PFSK-1 (cell line): ENCODE measurements around the gene OAT.

Source experiments
- FOXP2 ChIP-seq: optimal IDR thresholded peaks from 2 replicates; pipeline ENCODE3; 2011; ENCODE audit warnings: borderline replicate concordance, control low read depth, inconsistent platforms; ENCODE audit not compliant: insufficient read depth; ENCODE audit errors: extremely low read length, extremely low read depth
- POLR2AphosphoS5 ChIP-seq: IDR thresholded peaks from 2 replicates; pipeline ENCODE4 v1.6.1; 2012; ENCODE audit warnings: low read depth, mild to moderate bottlenecking, control low read depth, low read length, moderate library complexity
- SIN3A ChIP-seq: IDR thresholded peaks from 2 replicates; pipeline ENCODE4 v1.6.1; 2012; ENCODE audit warnings: mild to moderate bottlenecking, low read length, moderate library complexity, borderline replicate concordance; ENCODE audit not compliant: insufficient read depth
- TAF1 ChIP-seq: IDR thresholded peaks from 2 replicates; pipeline ENCODE4 v1.6.1; 2012; ENCODE audit warnings: low read length, control low read depth, borderline replicate concordance; ENCODE audit not compliant: insufficient read depth
- TF ChIP-seq, protein P1 (sequence below), 2 experiments: IDR thresholded peaks; 2 replicates each; pipeline versions ENCODE4 v1.6.1 to v1.8.0; 2011 to 2012; ENCODE audit warnings: low read depth in 2 of 2, low read length in 2 of 2, control low read depth in 1 of 2, inconsistent platforms in 1 of 2, mild to moderate bottlenecking in 1 of 2, moderate library complexity in 1 of 2; ENCODE audit not compliant: insufficient read depth in 1 of 2

OAT gene

DNA sequence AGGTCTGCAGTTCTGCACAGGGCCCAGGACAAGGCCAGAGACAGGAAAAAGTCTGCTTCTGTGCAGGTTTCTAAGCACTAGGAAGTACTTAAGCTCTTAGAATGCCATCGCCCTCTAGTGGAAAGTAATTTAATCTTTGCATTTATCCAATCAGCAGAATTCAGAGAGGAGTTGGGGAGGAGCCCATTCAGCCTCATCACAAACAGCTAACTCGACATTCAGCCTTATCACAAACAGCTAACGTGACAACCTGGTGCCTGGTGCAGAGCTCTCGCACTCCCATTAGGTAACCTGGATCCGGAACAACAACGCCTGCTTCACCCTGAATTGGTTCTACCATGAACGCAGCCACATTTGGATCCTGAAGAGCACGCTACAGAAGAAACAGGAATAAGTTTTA is 15.2 kb downstream of the OAT start:
- TF ChIP-seq, protein P1, sequence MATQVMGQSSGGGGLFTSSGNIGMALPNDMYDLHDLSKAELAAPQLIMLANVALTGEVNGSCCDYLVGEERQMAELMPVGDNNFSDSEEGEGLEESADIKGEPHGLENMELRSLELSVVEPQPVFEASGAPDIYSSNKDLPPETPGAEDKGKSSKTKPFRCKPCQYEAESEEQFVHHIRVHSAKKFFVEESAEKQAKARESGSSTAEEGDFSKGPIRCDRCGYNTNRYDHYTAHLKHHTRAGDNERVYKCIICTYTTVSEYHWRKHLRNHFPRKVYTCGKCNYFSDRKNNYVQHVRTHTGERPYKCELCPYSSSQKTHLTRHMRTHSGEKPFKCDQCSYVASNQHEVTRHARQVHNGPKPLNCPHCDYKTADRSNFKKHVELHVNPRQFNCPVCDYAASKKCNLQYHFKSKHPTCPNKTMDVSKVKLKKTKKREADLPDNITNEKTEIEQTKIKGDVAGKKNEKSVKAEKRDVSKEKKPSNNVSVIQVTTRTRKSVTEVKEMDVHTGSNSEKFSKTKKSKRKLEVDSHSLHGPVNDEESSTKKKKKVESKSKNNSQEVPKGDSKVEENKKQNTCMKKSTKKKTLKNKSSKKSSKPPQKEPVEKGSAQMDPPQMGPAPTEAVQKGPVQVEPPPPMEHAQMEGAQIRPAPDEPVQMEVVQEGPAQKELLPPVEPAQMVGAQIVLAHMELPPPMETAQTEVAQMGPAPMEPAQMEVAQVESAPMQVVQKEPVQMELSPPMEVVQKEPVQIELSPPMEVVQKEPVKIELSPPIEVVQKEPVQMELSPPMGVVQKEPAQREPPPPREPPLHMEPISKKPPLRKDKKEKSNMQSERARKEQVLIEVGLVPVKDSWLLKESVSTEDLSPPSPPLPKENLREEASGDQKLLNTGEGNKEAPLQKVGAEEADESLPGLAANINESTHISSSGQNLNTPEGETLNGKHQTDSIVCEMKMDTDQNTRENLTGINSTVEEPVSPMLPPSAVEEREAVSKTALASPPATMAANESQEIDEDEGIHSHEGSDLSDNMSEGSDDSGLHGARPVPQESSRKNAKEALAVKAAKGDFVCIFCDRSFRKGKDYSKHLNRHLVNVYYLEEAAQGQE (IDR thresholded peaks at IDR 0.05; ENCODE audit: insufficient read depth in 1 of 2, low read depth in 2 of 2, low read length in 2 of 2), result no peak
- TF ChIP-seq POLR2AphosphoS5, result no peak
- no peak for TF ChIP-seq FOXP2
- no peak for TF ChIP-seq TAF1
- no peak for TF ChIP-seq SIN3A

DNA sequence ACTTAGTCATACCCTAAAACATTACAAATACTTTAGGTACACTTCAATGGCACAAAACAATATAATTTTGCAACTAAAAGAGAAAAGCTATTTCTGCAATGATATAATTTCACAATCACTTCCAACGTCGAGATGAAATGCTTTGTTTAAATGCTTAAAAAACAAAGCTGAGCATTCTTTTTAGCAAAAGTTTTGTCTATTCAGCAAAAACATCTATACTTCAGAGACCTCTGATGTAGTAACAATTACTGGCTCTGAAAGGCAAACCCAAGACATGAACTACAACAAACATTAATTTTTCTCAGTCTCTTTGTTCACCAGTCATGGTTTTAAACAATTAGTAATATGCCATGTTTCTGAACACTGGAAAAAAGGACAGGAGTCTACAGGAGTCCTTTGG is 16.4 kb downstream of the OAT start:
- TF ChIP-seq, protein P1 (IDR thresholded peaks at IDR 0.05; ENCODE audit: insufficient read depth in 1 of 2, low read depth in 2 of 2, low read length in 2 of 2), result no peak
- TF ChIP-seq TAF1 (no peak), FOXP2 (no peak), SIN3A (no peak), POLR2AphosphoS5 (no peak)

DNA sequence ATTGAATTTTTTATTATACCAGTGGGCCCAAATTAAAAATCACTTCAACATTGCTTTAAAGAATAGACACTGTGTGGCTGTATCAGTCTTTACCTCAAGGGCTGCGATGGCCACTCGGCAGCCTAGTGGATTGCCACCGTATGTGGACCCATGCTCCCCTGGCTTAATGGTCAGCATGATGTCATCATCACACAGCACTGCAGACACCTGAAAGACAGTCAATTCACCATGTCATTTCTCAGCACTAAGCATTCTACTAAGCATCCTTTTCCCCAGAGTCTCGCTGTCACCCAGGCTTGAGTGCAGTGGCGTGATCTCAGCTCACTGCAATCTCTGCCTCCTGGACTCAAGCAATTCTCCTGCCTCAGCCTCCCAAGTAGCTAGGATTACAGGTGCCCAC is 17.1 kb downstream of the OAT start:
- no peak for TF ChIP-seq SIN3A
- no peak for TF ChIP-seq FOXP2
- TF ChIP-seq TAF1, result no peak
- TF ChIP-seq POLR2AphosphoS5, result no peak
- TF ChIP-seq, protein P1 (IDR thresholded peaks at IDR 0.05; ENCODE audit: insufficient read depth in 1 of 2, low read depth in 2 of 2, low read length in 2 of 2), result no peak

DNA sequence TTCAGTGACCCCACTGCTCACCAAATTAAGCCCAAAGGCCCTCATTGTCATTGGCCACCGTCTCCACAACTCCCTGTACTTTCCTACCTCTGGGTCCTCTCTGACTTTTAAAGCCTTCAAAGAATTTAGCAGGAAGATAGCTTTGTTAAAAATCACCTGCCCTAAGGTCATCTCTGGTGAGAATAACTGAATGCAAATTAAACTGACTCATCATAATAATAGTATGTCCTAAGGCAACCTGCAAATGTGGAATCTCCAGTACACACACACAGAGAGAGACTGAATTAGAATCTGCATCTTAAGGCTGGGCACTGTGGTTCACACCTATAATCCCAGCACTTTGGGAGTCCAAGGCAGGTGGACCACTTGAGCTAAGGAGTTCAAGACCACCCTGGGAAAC is 24.1 kb downstream of the OAT start:
- TF ChIP-seq SIN3A (no peak), FOXP2 (no peak), TAF1 (no peak)
- TF ChIP-seq, protein P1 (IDR thresholded peaks at IDR 0.05; ENCODE audit: insufficient read depth in 1 of 2, low read depth in 2 of 2, low read length in 2 of 2), result no peak

DNA sequence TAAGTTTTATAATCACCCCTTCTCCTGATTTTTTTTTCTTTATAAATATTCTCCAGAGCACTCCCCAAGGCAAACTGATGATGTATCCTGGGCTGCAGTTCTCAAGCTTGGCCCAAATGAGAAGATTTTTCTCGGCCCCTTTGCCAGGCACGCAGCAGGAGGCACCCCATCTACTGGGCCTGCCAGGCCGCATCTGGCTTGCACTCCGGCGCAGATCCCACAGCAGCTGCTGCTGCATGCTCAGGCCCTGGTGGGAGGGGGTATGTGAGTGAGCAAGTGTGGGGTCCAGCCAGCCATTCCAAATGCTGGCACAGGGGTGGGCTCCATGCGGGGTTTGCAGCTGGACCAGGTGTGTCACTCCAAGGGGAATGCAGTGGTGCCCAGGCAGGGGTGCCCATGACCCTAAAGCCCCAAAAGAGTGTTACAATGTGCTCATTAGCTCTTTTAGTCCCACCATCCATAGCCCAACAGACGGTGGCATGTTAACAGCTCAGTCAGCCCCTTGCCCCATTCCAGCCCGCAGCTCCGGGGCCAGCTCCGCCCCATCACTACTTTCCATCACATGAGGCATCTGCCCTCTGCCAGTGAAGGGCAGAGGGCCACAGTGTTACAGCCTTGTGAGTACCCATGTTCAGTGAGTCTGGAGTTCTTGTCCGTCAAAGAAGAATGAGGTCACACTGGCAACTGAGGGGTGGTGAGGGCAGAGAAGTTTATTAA is 25.9 kb downstream of the OAT start:
- TF ChIP-seq POLR2AphosphoS5 (no peak), TAF1 (no peak), FOXP2 (no peak), SIN3A (no peak)
- TF ChIP-seq, protein P1 (IDR thresholded peaks at IDR 0.05; ENCODE audit: insufficient read depth in 1 of 2, low read depth in 2 of 2, low read length in 2 of 2), result no peak
